ENCODE data around the gene EFL1.
A peak's percentile ranks its signal among the peaks of the same experiment; 100 is the strongest.

Gene EFL1

GRCh38 chr15:82118040-82118439, 144.5 kb downstream of the EFL1 start:
- no peaks in the 10 kb centered on the region for H3K9me3 Mint-ChIP-seq
- peaks cover 7% of the 10 kb centered on the region for H3K27me3 Mint-ChIP-seq (ENCODE audit: low read depth)
- H3K4me1 Mint-ChIP-seq: peaks cover 7% of the 10 kb centered on the region
- peaks cover 3% of the 10 kb centered on the region for H3K36me3 Mint-ChIP-seq (ENCODE audit: low read depth)
- TF ChIP-seq, protein P1, sequence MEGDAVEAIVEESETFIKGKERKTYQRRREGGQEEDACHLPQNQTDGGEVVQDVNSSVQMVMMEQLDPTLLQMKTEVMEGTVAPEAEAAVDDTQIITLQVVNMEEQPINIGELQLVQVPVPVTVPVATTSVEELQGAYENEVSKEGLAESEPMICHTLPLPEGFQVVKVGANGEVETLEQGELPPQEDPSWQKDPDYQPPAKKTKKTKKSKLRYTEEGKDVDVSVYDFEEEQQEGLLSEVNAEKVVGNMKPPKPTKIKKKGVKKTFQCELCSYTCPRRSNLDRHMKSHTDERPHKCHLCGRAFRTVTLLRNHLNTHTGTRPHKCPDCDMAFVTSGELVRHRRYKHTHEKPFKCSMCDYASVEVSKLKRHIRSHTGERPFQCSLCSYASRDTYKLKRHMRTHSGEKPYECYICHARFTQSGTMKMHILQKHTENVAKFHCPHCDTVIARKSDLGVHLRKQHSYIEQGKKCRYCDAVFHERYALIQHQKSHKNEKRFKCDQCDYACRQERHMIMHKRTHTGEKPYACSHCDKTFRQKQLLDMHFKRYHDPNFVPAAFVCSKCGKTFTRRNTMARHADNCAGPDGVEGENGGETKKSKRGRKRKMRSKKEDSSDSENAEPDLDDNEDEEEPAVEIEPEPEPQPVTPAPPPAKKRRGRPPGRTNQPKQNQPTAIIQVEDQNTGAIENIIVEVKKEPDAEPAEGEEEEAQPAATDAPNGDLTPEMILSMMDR (IDR thresholded peaks at IDR 0.05; ENCODE audit: unreplicated experiment in 3 of 3): no peak
- H3K4me3 Mint-ChIP-seq: no peak overlapping the region
- H3K27ac Mint-ChIP-seq: no peak overlapping the region

- TF ChIP-seq, protein P1 (IDR thresholded peaks at IDR 0.05; ENCODE audit: unreplicated experiment in 3 of 3): no peak
- Mint-ChIP-seq H3K27ac (no peak overlapping the region), H3K9me3 (no peaks in the 10 kb centered on the region), H3K4me1 (no peaks in the 10 kb centered on the region), H3K27me3 (ENCODE audit: low read depth) (peaks cover 7% of the 10 kb centered on the region), H3K36me3 (ENCODE audit: low read depth) (no peaks in the 10 kb centered on the region), H3K4me3 (no peak overlapping the region)
These were observed 145.2 kb downstream of the EFL1 start for GRCh38 chr15:82117296-82117695.

- H3K4me1 Mint-ChIP-seq: peaks cover 8% of the 10 kb centered on the region
- H3K4me3 Mint-ChIP-seq: no peak overlapping the region
- H3K27me3 Mint-ChIP-seq (ENCODE audit: low read depth): peaks cover 8% of the 10 kb centered on the region
- H3K9me3 Mint-ChIP-seq: peaks cover 4% of the 10 kb centered on the region
- H3K27ac Mint-ChIP-seq: no peak overlapping the region
- no peaks in the 10 kb centered on the region for H3K36me3 Mint-ChIP-seq (ENCODE audit: low read depth)
- TF ChIP-seq, protein P1 (IDR thresholded peaks at IDR 0.05; ENCODE audit: unreplicated experiment in 3 of 3): no peak
These were observed 147.9 kb downstream of the EFL1 start for GRCh38 chr15:82114660-82115059.

GRCh38 chr15:82113106-82113715, 149.3 kb downstream of the EFL1 start:
- H3K36me3 Mint-ChIP-seq (ENCODE audit: low read depth): no peaks in the 10 kb centered on the region

GRCh38 chr15:82111918-82112317, 150.6 kb downstream of the EFL1 start:
- Mint-ChIP-seq H3K9me3 (peaks cover 4% of the 10 kb centered on the region), H3K4me3 (no peak overlapping the region), H3K27me3 (ENCODE audit: low read depth) (peaks cover 8% of the 10 kb centered on the region), H3K36me3 (ENCODE audit: low read depth) (no peaks in the 10 kb centered on the region), H3K27ac (peak overlapping the region in 2 of 3 experiments; percentile 57 to 87), H3K4me1 (peaks cover 8% of the 10 kb centered on the region)
- TF ChIP-seq, protein P1 (IDR thresholded peaks at IDR 0.05; ENCODE audit: unreplicated experiment in 3 of 3): no peak

More at GRCh38 chr15:82113106-82113715, 149.3 kb downstream of the EFL1 start:
- H3K27me3 Mint-ChIP-seq (ENCODE audit: low read depth): peaks cover 8% of the 10 kb centered on the region
- no peak overlapping the region for H3K4me3 Mint-ChIP-seq
- TF ChIP-seq, protein P1 (IDR thresholded peaks at IDR 0.05; ENCODE audit: unreplicated experiment in 3 of 3): no peak
- H3K9me3 Mint-ChIP-seq: peaks cover 4% of the 10 kb centered on the region
- no peak overlapping the region for H3K27ac Mint-ChIP-seq
- H3K4me1 Mint-ChIP-seq: peaks cover 8% of the 10 kb centered on the region

DNA sequence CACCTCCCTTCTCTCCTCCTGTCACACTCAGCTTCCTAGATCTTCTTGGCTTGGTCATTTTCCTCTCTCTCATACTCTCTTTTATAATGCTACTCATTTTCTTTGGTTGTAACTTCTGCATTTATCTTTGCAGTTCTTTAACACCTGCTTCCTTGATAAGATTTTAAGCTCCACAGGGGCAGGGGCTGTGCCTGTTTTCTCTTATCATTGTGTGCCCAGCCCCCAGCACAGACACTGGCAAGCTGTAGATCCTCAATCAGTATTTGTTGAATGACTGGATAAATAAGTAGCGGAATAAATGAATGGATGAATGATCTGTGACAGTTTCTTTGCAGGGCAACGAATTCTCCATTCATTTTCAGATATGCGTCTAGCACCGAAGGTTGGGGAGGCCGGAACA, 152.4 kb downstream of the EFL1 start:
- Mint-ChIP-seq H3K27me3 (ENCODE audit: low read depth) (peaks cover 4% of the 10 kb centered on the region), H3K4me1 (peaks cover 8% of the 10 kb centered on the region), H3K36me3 (ENCODE audit: low read depth) (no peaks in the 10 kb centered on the region), H3K4me3 (no peak overlapping the region), H3K27ac (no peak overlapping the region), H3K9me3 (peaks cover 4% of the 10 kb centered on the region)
- TF ChIP-seq, protein P1 (IDR thresholded peaks at IDR 0.05; ENCODE audit: unreplicated experiment in 3 of 3): no peak

Data from nephron (organoid).